Measurements from ENCODE around the gene UBB. TPM values are rescaled to one million over a fixed set of nuclear protein-coding genes. Genes with fewer than 3 reads are reported as not detected.

UBB gene
- total and polyA plus RNA-seq, 2 of the 4 experiments (the other 2 are of a cell fraction): 2,561 to 4,283 TPM

- ATAC-seq (ENCODE audit: low read depth) (no peak), DNase-seq (no peak)
- Histone ChIP-seq H3K27ac (ENCODE audit: insufficient read depth, low read length) (no peak overlapping the region), H3K14ac (replicated peaks; ENCODE audit: low read depth, low read length) (no peak overlapping the region), H2AFZ (replicated peaks; ENCODE audit: low read length, poor library complexity) (peak overlapping the region; percentile 63), H4K8ac (ENCODE audit: low read depth in 2 of 2, low read length in 2 of 2) (no peak overlapping the region), H3K23ac (ENCODE audit: low read depth, low read length) (no peak overlapping the region), H3K79me1 (ENCODE audit: low read depth in 1 of 2, low read length in 2 of 2) (no peaks in the 10 kb centered on the region), H3K56ac (ENCODE audit: extremely low read depth, insufficient read depth, low read length) (no peak overlapping the region), H3K27me3 (ENCODE audit: control insufficient read depth, insufficient read depth, low read length) (no peaks in the 10 kb centered on the region), H2BK120ac (ENCODE audit: low read depth, low read length) (no peak overlapping the region), H4K20me1 (ENCODE audit: insufficient read depth, low read length) (no peaks in the 10 kb centered on the region), H3K36me3 (ENCODE audit: control insufficient read depth, insufficient read depth, low read length) (no peaks in the 10 kb centered on the region), H4K5ac (ENCODE audit: low read depth, low read length) (no peak overlapping the region), H2BK20ac (ENCODE audit: low read depth, low read length) (no peak overlapping the region), H3K9me1 (ENCODE audit: insufficient read depth, low read length) (no peaks in the 10 kb centered on the region), H3K4ac (ENCODE audit: low read depth, low read length) (no peak overlapping the region), H4K91ac (ENCODE audit: insufficient read depth, low read depth, low read length) (no peak overlapping the region), H3K18ac (ENCODE audit: low read depth, low read length) (no peak overlapping the region), H2AK5ac (ENCODE audit: low read depth, low read length) (no peak overlapping the region), H3K4me2 (ENCODE audit: low read depth, low read length) (no peak overlapping the region), H3K4me3 (ENCODE audit: insufficient read depth, low read depth, low read length) (no peak overlapping the region), H2BK15ac (ENCODE audit: low read depth, low read length) (no peak overlapping the region), H3K9ac (ENCODE audit: low read depth, low read length) (no peak overlapping the region), H2AK9ac (replicated peaks; ENCODE audit: low read depth, low read length, poor library complexity) (no peak overlapping the region), H3K9me3 (ENCODE audit: control insufficient read depth, insufficient read depth, low read length) (no peaks in the 10 kb centered on the region), H3K4me1 (ENCODE audit: control insufficient read depth, insufficient read depth, low read length) (no peaks in the 10 kb centered on the region), H2BK5ac (ENCODE audit: low read depth, low read length, poor library complexity, severe bottlenecking) (no peak overlapping the region)
- in situ Hi-C loops (cut with MboI; ENCODE audit: low sequenced_read_pairs): no loop called here
- WGBS, 2 experiments (ENCODE audit: extremely low coverage in 2 of 2, insufficient read length in 1 of 2): 85% methylated on average over 2 of the region's 13 CpGs; no CpG with 5 or more reads in 1 of the 2 experiments
- ChIA-PET CTCF (no interaction called here), POLR2A (ENCODE audit: unreplicated experiment) (no interaction called here)
- BruUV-seq (replicated peaks): no TSS peak
- TF ChIP-seq CEBPB (IDR thresholded peaks at IDR 0.05; ENCODE audit: low read depth, low read length) (no peak), FOS (IDR thresholded peaks at IDR 0.05; ENCODE audit: low read depth, low read length) (no peak), USF2 (IDR thresholded peaks at IDR 0.05; ENCODE audit: low read depth, low read length) (no peak), RCOR1 (IDR thresholded peaks at IDR 0.05; ENCODE audit: insufficient replicate concordance, low read length) (no peak), MAFK (IDR thresholded peaks at IDR 0.05; ENCODE audit: low read depth, low read length) (no peak), RAD21 (IDR thresholded peaks at IDR 0.05; ENCODE audit: low read length) (no peak), SMC3 (IDR thresholded peaks at IDR 0.05; ENCODE audit: low read depth, low read length) (no peak), BHLHE40 (IDR thresholded peaks at IDR 0.05; ENCODE audit: low read depth, low read length) (no peak), RFX5 (IDR thresholded peaks at IDR 0.05; ENCODE audit: low read depth, low read length) (no peak), NFE2L2 (IDR thresholded peaks at IDR 0.05; ENCODE audit: low read depth, low read length) (no peak), MAZ (IDR thresholded peaks at IDR 0.05; ENCODE audit: borderline replicate concordance, low read depth, low read length) (no peak), POLR2A (IDR thresholded peaks at IDR 0.05; ENCODE audit: low read depth, low read length) (no peak), CHD1 (IDR thresholded peaks at IDR 0.05; ENCODE audit: low read depth, low read length) (no peak), MXI1 (IDR thresholded peaks at IDR 0.05; ENCODE audit: borderline replicate concordance, low read depth, low read length) (no peak), CTCF (conservative IDR thresholded peaks at IDR 0.05; ENCODE audit: low read depth, low read length) (no peak)
- TF ChIP-seq, protein P1, sequence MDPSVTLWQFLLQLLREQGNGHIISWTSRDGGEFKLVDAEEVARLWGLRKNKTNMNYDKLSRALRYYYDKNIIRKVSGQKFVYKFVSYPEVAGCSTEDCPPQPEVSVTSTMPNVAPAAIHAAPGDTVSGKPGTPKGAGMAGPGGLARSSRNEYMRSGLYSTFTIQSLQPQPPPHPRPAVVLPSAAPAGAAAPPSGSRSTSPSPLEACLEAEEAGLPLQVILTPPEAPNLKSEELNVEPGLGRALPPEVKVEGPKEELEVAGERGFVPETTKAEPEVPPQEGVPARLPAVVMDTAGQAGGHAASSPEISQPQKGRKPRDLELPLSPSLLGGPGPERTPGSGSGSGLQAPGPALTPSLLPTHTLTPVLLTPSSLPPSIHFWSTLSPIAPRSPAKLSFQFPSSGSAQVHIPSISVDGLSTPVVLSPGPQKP (IDR thresholded peaks at IDR 0.05; ENCODE audit: borderline replicate concordance, low read depth, low read length): no peak
- dilution Hi-C loops (cut with HindIII; ENCODE audit: low sequenced_read_pairs, unreplicated experiment): no loop called here
- intact Hi-C loops (cut with micrococcal nuclease): no loop called here
These were observed 10.6 kb downstream of the UBB start for GRCh38 chr17:16391451-16391850.
